ENCODE data around the gene HOXB5.
A peak's percentile ranks its signal among the peaks of the same experiment; 100 is the strongest.

Gene HOXB5

GRCh38 chr17:48601539-48602425 lies 8.2 kb upstream of the HOXB5 start:
- no peak for DNase-seq

DNA sequence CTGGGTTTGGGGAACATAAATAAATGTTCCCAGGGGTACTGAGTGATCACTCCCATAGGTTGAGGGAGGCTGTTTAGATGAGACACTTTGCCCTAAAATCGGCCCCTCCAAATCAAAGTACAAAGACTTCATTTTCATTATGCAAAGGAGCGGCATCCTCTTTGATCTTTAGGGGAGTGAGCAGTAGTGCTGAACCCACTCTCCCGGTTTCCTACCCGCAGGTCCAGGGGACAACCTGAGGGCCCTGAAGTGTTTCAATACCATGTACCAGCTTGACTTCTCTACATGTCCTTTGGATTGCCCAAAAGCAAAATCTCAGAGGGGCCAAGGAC lies 7.6 kb upstream of the HOXB5 start:
- DNase-seq = no peak

DNA sequence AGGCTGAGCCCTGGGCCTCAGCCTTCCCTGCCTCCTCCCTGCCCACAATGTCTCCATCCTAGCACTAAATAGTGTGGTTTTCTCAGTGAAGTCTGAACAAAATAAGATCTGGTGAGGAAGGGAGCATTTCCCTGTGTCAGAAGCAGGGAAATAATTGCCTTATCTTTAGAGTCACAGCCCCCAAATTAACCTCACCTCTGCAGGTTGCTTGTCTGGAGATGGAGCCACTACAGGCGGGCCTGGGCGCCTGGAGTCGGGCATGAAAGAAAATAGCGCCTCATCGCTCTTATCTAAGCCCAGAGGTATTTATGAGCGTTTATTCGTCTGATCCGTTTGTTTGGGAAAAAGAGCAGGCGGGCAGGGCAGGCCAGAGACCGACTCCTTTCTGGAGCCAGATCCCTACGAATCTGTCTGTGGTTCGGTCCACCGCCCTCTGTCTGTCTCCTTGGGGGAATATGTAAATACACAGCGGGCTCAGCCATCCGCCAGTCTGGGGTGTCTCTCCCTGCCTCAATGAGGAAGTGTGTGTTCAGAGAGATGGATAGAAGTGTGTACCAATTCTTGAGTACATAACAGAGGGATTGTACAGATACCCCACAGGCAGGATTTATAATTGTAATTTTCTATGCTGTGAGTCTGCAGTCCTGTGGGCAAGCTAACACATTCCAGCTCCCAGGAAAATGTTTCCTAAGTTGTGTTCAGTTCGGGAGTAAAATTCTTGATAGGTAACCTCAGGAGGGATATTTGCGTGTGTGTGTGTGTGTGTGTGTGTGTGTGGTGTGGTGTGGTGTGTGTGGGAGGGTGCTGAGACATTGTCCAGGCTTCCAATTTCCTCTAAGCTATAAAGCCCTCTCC lies 6.9 kb upstream of the HOXB5 start:
- DNase-seq = no peak

- DNase-seq = no peak
Measured at GRCh38 chr17:48599354-48599753, 5.8 kb upstream of the HOXB5 start.

DNA sequence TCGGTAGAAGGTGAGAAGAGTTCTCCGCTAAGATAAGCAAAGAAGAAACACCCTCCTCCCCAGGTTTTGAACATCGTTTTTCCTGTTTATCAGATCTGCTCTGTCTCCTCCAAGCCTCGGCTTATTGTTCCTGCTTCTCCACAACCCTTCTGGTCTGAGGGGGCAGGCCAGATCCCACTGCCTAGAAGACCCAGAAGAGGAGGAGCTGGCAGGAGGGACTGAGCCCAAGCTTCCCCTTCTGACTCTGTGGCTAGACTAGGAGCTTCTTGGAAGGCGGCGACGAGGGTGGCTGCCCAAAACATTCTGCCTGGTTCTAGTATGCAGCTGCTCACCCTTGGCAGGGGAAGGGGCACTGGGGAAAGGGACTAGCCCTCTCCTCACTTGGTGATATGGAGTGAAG lies 5.2 kb upstream of the HOXB5 start:
- DNase-seq = no peak

- DNase-seq = peak; percentile 35
Measured at GRCh38 chr17:48597778-48598631, 4.4 kb upstream of the HOXB5 start.

DNA sequence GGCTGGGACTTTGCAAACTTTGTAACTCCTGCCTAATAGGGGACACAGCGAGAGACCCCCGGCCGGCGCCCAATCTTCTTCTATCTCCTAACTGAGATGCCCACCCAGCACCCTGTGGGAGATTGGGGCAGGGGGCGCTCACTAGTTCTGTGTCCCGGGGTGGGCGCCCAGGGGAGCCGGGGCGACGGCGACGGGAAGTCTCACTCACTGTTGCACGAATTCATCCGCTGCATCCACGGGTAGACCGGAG lies 3.9 kb upstream of the HOXB5 start:
- DNase-seq = no peak

DNA sequence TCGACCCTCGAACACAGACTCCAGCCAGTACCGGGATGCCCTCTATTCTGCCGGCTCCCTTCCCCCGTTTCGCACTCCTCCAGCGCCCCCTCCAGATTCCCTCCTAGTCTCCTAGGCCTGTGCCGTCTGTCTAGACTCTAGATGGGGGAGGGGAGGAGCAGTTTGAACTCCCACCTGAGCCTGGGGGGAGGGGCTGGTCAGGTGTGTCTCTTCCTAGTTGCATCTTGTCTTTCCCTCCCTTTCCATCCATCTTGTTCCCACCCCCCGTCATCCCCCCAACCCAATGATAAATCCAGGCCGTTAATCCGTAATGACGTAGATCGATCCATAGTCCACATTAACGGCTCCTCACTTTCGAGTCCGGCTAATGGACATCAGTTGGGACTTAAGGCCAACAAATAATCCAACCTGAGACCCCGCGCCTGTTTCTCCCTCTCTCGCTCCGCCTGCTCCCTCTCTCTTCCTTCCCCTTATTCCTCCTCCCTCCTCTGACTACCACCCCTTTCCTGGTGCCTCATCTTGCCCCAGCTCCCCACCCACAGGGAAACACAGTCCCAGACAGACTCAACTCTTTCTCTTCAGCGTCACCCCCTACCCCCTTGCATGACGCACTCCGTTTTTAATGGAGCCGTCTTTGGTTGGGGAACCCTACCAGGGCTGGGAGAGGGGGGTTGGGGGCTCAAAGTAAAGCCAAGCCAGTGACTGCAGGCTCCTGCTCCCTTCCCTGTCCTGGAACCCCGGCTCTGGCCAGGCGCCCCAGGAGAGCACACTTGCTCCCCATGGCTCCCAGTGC lies 3.4 kb upstream of the HOXB5 start:
- no peak for DNase-seq

DNA sequence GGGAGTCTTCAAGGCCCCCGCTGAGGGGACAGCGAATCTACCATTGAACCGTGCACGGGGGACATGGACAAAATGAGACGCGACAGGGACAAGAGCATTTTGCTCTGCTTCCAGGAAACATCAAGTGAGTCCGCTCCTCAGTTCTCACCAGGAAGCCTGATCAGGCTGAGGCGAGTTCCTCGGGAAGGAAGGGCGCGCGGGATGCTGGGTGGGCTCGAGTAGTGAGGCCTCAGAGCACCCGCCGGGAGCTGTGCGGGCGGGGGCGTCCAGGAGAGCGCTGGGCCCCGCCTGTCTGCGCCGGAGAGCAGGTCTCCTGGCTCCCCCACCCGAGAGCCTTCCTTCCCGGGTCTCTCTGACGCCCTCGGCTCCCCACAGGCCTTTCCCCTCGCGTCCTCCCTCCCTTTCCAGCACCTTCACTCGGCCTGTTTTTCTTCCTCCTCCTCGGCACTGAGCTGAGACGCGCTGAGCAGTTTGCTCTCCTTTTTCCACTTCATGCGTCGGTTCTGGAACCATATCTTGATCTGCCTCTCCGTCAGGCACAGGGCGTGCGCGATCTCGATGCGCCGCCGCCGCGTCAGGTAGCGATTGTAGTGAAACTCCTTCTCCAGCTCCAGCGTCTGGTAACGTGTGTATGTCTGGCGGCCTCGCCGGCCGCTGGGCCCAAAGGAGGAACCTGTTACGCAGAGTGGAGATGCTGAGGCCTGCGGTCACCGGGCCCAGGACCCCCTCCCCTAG lies 2.6 kb upstream of the HOXB5 start:
- DNase-seq = no peak

DNA sequence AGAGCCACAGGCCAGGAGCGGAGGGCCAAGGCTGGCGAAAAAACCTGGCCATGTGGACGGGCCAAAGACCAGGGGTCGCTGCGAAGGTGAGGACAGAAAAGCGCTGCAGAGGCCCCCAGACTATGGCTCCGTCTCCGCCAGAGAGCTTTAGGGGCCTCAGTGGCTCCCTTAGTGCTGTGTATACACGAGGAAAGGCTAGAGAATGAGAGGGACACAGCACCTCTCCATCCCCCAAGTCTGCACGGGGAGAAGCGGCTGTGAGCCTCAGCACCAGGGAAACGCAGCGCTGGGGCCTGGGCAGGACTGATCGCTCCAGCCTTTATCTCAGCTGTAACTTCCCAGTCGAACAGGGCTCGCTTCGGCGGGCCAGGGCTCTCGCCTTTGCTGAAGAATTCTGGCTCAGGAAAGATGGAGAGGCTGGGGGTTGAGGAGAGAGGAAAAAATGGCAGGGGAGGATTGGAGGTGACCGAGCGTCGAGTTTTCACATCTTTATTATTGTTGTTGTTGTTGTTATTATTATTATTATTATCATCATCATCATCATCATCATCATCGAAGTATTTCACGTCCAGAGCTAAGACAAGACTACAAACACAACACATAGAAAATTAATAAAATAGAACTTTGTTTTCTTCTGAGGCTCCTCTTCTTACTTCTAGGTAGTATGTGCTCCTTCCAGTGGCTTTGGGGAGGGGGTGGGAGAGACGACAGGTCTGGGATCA lies 1.9 kb upstream of the HOXB5 start:
- no peak for DNase-seq

DNA sequence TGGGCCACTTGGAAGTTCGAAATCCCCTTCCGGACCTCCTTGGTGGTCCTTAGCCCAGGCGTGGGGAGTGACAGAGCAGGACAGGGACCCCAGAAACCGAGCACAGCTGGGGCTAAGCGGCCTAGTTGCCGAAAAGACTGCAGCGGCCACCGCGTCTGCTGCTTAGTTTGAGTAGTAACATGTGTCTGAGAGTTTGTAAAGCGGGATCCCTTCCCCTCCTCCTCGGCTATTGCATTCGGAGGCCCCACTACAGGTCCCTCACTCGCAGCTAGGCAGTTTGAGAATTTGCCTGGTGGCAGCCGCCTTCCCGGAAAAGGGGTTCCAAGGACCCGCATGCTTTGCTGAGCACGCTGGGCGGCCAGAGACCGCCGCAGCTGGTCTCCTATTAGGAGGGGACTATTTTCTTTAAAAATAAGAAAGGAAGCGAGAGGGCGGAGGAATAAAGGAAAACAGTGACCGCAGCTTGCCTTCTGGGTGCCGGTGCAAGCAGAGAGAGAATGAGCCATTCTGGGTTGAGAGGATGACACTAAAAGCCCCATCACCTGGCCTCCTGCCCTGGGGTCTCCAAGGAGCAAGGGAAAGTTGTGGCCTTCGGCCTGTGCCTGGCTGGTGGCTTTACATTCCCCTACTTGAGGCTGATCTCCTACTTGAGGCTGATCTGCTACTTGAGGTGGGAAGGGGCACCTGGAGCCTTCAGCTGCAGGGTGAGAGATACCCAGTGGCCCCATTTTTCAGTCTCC lies 1.1 kb upstream of the HOXB5 start:
- DNase-seq = no peak

GRCh38 chr17:48593840-48594537 lies 410 bp upstream of the HOXB5 start:
- DNase-seq = peak; percentile 46

DNA sequence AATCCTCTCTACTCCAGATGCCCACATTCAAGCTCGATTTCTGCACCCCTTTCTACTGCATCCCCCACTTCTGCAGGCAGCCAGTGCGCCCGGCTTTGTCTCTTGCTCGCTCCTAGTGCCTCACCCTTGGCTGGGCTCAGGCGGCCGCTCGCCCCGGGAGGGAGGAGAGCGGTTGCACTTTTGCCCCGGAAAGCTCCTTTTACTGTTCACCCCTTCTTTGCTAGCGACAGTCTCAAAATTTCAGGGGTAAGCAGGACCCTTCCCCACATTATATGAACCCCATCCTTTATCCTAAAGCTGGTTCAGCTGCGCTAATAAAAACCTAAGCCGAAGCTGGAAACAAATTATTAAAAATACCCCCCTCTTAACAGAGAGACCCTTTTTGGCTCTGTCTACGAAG lies 1.0 kb downstream of the HOXB5 start:
- no peak for DNase-seq

GRCh38 chr17:48592057-48592514 lies 1.5 kb downstream of the HOXB5 start:
- no peak for DNase-seq

DNA sequence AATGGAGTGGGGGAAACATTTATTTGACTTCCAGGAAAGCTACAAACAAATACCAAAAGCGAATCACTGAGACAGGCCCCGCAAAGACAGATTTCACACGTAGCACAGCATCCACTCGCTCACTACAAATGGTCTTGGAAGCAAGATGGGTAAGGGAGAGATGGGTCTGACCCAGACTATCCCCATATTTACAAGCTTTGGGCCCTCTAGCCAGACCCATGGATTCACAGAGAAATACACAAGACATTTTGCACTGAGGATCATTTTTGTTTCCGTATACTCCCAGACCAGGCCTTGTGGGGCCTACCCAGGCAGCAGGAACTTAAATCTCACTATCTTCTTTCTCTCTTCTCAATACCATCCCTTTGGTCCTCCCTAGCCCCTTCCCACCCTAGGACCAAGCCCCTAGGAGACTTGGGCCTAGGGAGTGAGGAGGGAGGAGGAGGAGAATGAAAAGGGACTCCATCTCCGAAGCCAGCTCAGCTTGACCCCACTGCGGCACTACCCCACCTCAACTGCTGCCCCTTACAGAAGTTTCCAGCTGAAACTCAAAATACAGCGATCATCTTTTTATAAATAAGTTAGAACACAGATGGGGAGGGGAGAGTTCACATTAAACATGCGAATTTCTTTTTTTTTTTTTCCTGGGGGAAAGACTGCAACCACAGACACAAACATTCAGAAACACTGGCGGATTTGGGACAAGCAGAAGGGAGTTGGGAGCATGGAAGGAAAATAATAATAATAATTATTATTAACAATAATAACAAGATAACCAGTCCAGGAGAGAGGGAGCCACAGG lies 2.1 kb downstream of the HOXB5 start:
- DNase-seq = no peak

DNA sequence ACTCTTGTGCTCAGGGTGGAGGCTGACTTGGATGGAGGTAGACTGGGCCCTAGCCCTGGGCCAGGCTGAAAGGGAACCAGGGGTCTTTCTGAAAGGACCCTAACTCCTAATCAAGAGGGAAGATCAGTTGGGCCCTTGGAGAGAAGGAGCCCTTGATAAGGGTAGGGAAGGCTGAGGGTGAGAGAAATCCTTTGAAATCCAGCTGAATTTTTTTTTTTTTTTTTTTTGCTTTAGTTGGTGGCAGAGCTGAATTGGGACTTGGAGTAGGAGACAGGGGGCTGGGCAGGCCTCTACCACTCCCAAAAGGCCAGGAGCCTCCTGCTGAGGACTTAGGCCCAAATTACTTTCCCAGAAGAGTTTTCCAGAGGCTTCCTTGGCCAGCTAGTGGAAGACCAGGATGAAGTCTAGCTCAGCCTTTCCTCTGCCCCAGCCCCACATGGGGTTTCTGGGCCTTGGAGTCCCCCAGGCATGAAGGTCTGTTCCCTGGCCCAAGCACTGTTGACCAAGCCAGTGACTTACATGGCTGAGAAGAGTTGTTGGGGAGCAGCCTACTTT lies 2.9 kb downstream of the HOXB5 start:
- no peak for DNase-seq

GRCh38 chr17:48589831-48590606 lies 3.6 kb downstream of the HOXB5 start, which contains the start of gene HOXB3:
Gene HOXB3, minus strand, starts transcription at chr17:48590241. Its CDS starts 37,767 bp downstream, at chr17:48552474.
- no peak for DNase-seq

All from MV-4-11 (cell line).